Measurements from ENCODE around the gene ANKRD34A. TPM values are rescaled to one million over a fixed set of nuclear protein-coding genes. Genes with fewer than 3 reads are reported as not detected.

Gene ANKRD34A
- total and polyA plus RNA-seq, 2 of the 13 experiments (the other 11 are each of a cell fraction or from before 2014, with no cell fraction given): 0.05 to 0.07 TPM

DNA sequence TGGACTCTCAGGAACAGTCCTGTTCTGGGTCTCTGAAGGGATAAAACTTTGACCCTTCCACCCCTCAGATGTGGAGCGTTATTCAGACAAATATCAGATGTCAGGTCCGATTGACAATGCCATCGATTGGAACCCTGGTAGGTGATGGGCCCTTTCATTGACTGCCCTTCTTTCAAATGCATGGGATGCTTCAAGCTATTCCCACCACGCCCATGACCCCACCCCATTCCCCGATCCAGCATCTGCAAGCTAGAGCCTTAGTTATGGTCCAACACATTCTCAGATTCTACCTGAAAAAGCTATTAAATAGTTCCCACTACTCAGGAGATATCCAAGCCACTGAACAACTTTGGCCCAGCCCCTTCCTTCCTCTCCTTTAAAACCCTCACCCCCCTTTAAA lies 12.6 kb upstream of the ANKRD34A start (continued):
- TF ChIP-seq ZNF496 (CRISPR knock-in tag; IDR thresholded peaks at IDR 0.05; ENCODE audit: insufficient replicate concordance): no peak
- TF ChIP-seq CAMTA2 (CRISPR knock-in tag; IDR thresholded peaks at IDR 0.05; ENCODE audit: borderline replicate concordance): no peak
- no peak for TF ChIP-seq MAFK (conservative IDR thresholded peaks at IDR 0.05 in 1 of 2, IDR thresholded peaks at IDR 0.05 in 1 of 2; ENCODE audit: low read length in 2 of 2)
- no peak for TF ChIP-seq RBM22 (optimal IDR thresholded peaks at IDR 0.05; ENCODE audit: low read length)
- TF ChIP-seq ADNP (CRISPR knock-in tag; IDR thresholded peaks at IDR 0.05): no peak
- no peak for TF ChIP-seq SMAD9 (CRISPR knock-in tag; IDR thresholded peaks at IDR 0.05)
- TF ChIP-seq PAF1 (CRISPR knock-in tag; IDR thresholded peaks at IDR 0.05): no peak

DNA sequence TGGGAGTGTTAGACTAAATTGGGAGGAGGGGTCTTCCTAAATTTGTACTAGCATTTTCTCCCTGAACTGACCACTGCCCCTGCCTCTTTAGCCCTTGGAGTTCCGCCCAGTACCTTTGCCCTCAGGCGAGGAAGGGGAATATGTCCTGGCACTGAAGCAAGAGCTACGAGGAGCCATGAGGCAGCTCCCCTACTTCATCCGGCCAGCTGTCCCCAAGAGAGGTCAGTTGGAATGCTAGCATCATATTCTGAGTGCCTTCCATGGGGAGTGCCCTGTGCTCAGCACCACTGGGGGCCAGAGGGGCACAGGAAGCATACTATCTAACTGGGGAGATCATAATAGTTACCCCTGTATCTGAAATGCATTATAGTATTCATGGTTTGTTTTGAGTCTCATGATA lies 10.8 kb upstream of the ANKRD34A start:
- intact Hi-C loops (cut with micrococcal nuclease; ENCODE audit: unreplicated experiment): loop anchor here (5.0 kb wide), 1 partner anchor 83 kb away; no protein-coding TSS in a partner anchor
- POLR2A ChIA-PET: interaction anchor here (1.0 kb wide), 1 partner anchor 11 kb away, joined by 3 read pairs; the partner anchor contains the start of genes ANKRD34A and POLR3GL
- Histone ChIP-seq H4K20me1 (ENCODE audit: insufficient read depth, low read length) (no peaks in the 10 kb centered on the region), H3K27ac (ENCODE audit: extremely low read length, insufficient read depth, low read length) (no peak overlapping the region), H3K4me2 (ENCODE audit: low read depth, low read length) (no peak overlapping the region), H3K4me1 (ENCODE audit: insufficient read depth, low read length) (peaks cover 49% of the 10 kb centered on the region), H3K27me3 (ENCODE audit: control insufficient read depth in 1 of 2, insufficient read depth in 2 of 2, low read length in 2 of 2) (no peaks in the 10 kb centered on the region), H2AFZ (ENCODE audit: low read length) (no peak overlapping the region), H3K9me3 (ENCODE audit: low read length) (no peaks in the 10 kb centered on the region), H3K79me2 (ENCODE audit: insufficient read depth, low read length) (no peaks in the 10 kb centered on the region), H3K4me3 (replicated peaks in 1 of 3; ENCODE audit: insufficient read depth in 1 of 3, low read depth in 2 of 3, low read length in 3 of 3) (no peak overlapping the region), H3K9ac (ENCODE audit: insufficient read depth, low read depth, low read length) (no peak overlapping the region), H3K36me3 (replicated peaks in 1 of 2; ENCODE audit: control insufficient read depth in 1 of 2, insufficient read depth in 2 of 2, low read length in 2 of 2) (no peaks in the 10 kb centered on the region)
- no TSS peak for BruUV-seq (replicated peaks)
- 94% methylated on average over 2 of the region's 4 CpGs for WGBS (ENCODE audit: low lambda C conversion rate)
- in situ Hi-C loops (cut with HindIII; ENCODE audit: extremely low pct_ligation_motif_present, low pct_unique_long_range_greater_than_20kb): loop anchor here (5.0 kb wide), 1 partner anchor 37 kb away; no protein-coding TSS in a partner anchor
- CTCF ChIA-PET (ENCODE audit: low intra/inter-chr PET ratio, low total read pairs): no interaction called here
- DNase-seq (ENCODE audit: low spot score) (no peak), FAIRE-seq (no peak), ATAC-seq (no peak)
- no peak for TF ChIP-seq CCDC6 (CRISPR knock-in tag; IDR thresholded peaks at IDR 0.05)
- TF ChIP-seq ZNF354B (CRISPR knock-in tag; IDR thresholded peaks at IDR 0.05): no peak
- TF ChIP-seq, protein P1, sequence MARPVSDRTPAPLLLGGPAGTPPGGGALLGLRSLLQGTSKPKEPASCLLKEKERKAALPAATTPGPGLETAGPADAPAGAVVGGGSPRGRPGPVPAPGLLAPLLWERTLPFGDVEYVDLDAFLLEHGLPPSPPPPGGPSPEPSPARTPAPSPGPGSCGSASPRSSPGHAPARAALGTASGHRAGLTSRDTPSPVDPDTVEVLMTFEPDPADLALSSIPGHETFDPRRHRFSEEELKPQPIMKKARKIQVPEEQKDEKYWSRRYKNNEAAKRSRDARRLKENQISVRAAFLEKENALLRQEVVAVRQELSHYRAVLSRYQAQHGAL (CRISPR knock-in tag; IDR thresholded peaks at IDR 0.05; ENCODE audit: not compliant biosample characterization): no peak
- TF ChIP-seq KDM6A (CRISPR knock-in tag; IDR thresholded peaks at IDR 0.05; ENCODE audit: low read depth): no peak
- TF ChIP-seq, protein P2, sequence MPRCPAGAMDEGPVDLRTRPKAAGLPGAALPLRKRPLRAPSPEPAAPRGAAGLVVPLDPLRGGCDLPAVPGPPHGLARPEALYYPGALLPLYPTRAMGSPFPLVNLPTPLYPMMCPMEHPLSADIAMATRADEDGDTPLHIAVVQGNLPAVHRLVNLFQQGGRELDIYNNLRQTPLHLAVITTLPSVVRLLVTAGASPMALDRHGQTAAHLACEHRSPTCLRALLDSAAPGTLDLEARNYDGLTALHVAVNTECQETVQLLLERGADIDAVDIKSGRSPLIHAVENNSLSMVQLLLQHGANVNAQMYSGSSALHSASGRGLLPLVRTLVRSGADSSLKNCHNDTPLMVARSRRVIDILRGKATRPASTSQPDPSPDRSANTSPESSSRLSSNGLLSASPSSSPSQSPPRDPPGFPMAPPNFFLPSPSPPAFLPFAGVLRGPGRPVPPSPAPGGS (CRISPR knock-in tag; IDR thresholded peaks at IDR 0.05): no peak
- TF ChIP-seq EEA1 (CRISPR knock-in tag; IDR thresholded peaks at IDR 0.05; ENCODE audit: borderline replicate concordance): no peak
- no peak for TF ChIP-seq ZBTB1 (CRISPR knock-in tag; IDR thresholded peaks at IDR 0.05; ENCODE audit: borderline replicate concordance)
- TF ChIP-seq, protein P3, sequence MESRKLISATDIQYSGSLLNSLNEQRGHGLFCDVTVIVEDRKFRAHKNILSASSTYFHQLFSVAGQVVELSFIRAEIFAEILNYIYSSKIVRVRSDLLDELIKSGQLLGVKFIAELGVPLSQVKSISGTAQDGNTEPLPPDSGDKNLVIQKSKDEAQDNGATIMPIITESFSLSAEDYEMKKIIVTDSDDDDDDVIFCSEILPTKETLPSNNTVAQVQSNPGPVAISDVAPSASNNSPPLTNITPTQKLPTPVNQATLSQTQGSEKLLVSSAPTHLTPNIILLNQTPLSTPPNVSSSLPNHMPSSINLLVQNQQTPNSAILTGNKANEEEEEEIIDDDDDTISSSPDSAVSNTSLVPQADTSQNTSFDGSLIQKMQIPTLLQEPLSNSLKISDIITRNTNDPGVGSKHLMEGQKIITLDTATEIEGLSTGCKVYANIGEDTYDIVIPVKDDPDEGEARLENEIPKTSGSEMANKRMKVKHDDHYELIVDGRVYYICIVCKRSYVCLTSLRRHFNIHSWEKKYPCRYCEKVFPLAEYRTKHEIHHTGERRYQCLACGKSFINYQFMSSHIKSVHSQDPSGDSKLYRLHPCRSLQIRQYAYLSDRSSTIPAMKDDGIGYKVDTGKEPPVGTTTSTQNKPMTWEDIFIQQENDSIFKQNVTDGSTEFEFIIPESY (CRISPR knock-in tag; IDR thresholded peaks at IDR 0.05): no peak
- no peak for TF ChIP-seq MBD4 (IDR thresholded peaks at IDR 0.05; ENCODE audit: borderline replicate concordance, low read length)
- TF ChIP-seq, protein P4, sequence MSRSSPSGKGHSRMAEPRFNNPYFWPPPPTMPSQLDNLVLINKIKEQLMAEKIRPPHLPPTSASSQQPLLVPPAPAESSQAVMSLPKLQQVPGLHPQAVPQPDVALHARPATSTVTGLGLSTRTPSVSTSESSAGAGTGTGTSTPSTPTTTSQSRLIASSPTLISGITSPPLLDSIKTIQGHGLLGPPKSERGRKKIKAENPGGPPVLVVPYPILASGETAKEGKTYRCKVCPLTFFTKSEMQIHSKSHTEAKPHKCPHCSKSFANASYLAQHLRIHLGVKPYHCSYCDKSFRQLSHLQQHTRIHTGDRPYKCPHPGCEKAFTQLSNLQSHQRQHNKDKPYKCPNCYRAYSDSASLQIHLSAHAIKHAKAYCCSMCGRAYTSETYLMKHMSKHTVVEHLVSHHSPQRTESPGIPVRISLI (CRISPR knock-in tag; IDR thresholded peaks at IDR 0.05; ENCODE audit: borderline replicate concordance): no peak
- TF ChIP-seq, protein P5, sequence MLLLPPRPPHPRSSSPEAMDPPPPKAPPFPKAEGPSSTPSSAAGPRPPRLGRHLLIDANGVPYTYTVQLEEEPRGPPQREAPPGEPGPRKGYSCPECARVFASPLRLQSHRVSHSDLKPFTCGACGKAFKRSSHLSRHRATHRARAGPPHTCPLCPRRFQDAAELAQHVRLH (CRISPR knock-in tag; IDR thresholded peaks at IDR 0.05; ENCODE audit: borderline replicate concordance, low read depth): no peak
- TF ChIP-seq THAP11 (CRISPR knock-in tag; IDR thresholded peaks at IDR 0.05): no peak
- TF ChIP-seq TBP (CRISPR knock-in tag; IDR thresholded peaks at IDR 0.05): no peak
